Neuronal stem cell (in vitro differentiated cells): ENCODE data around the gene NR5A1.

Experiments used
- DNase-seq: peaks from one replicate; pipeline ENCODE4 v3.0.0-alpha.2; 2013; ENCODE audit warnings: low spot score
- H2AFZ ChIP-seq: one replicate; pipeline ENCODE4 v1.6.1; 2013; ENCODE audit warnings: mild to moderate bottlenecking, low read length, inconsistent platforms
- H2AK5ac ChIP-seq: 2 replicates; pipeline ENCODE4 v1.6.1; 2013; ENCODE audit warnings: low read depth, mild to moderate bottlenecking, inconsistent platforms, low read length, moderate library complexity, mixed read lengths
- H2BK120ac ChIP-seq: 2 replicates; pipeline ENCODE4 v1.6.1; 2013; ENCODE audit warnings: low read depth, mild to moderate bottlenecking, inconsistent platforms, low read length, moderate library complexity, mixed read lengths
- H2BK12ac ChIP-seq: one replicate; pipeline ENCODE4 v1.6.1; 2013; ENCODE audit warnings: low read length, inconsistent platforms
- H2BK15ac ChIP-seq: 2 replicates; pipeline ENCODE4 v1.6.1; 2013; ENCODE audit warnings: mild to moderate bottlenecking, low read length, inconsistent platforms, mixed read lengths
- H2BK5ac ChIP-seq: one replicate; pipeline ENCODE4 v1.6.1; 2013; ENCODE audit warnings: inconsistent platforms, mild to moderate bottlenecking, low read length, moderate library complexity
- H3K14ac ChIP-seq: one replicate; pipeline ENCODE4 v1.6.1; 2013; ENCODE audit warnings: low read length, inconsistent platforms
- H3K18ac ChIP-seq: 2 replicates; pipeline ENCODE4 v1.6.1; 2013; ENCODE audit warnings: low read length, inconsistent platforms
- H3K23ac ChIP-seq: 2 replicates; pipeline ENCODE4 v1.6.1; 2013; ENCODE audit warnings: low read depth, mild to moderate bottlenecking, mixed read lengths, low read length, inconsistent platforms; ENCODE audit not compliant: poor library complexity
- H3K27ac ChIP-seq: replicated peaks from 3 replicates; pipeline ENCODE4 v1.5.1; 2013; ENCODE audit warnings: low read length, inconsistent platforms
- H3K27me3 ChIP-seq, 3 experiments: 2 replicates each; pipeline ENCODE4 v1.6.1; 2013; ENCODE audit warnings: low read length in 3 of 3, mild to moderate bottlenecking in 2 of 3, inconsistent platforms in 1 of 3, low read depth in 1 of 3, mixed read lengths in 1 of 3, moderate library complexity in 1 of 3; ENCODE audit not compliant: control insufficient read depth in 3 of 3, insufficient read depth in 3 of 3
- H3K36me3 ChIP-seq, 2 donors: replicated peaks in 1 of 2; 2 replicates each; pipeline ENCODE4 v1.6.1; 2013; ENCODE audit warnings: low read length in 2 of 2; ENCODE audit not compliant: control insufficient read depth in 2 of 2, insufficient read depth in 2 of 2
- H3K4ac ChIP-seq: 2 replicates; pipeline ENCODE4 v1.6.1; 2013; ENCODE audit warnings: inconsistent platforms, mild to moderate bottlenecking, low read length, moderate library complexity
- H3K4me1 ChIP-seq, 2 donors: 1 replicate in 1 of 2; 2 replicates in 1 of 2; pipeline ENCODE4 v1.6.1; 2013; ENCODE audit warnings: low read length in 2 of 2, low read depth in 1 of 2; ENCODE audit not compliant: control insufficient read depth in 2 of 2, insufficient read depth in 1 of 2
- H3K4me2 ChIP-seq: one replicate; pipeline ENCODE4 v1.6.1; 2013; ENCODE audit warnings: mild to moderate bottlenecking, low read length, inconsistent platforms; ENCODE audit not compliant: insufficient read depth, poor library complexity, severe bottlenecking
- H3K4me3 ChIP-seq, 2 donors: 2 replicates each; pipeline ENCODE4 v1.5.1; 2013; ENCODE audit warnings: low read length in 2 of 2, mild to moderate bottlenecking in 2 of 2, inconsistent platforms in 1 of 2, moderate library complexity in 1 of 2
- H3K79me1 ChIP-seq: one replicate; pipeline ENCODE4 v1.6.1; 2013; ENCODE audit warnings: low read depth, mild to moderate bottlenecking, inconsistent platforms, low read length, moderate library complexity
- H3K9ac ChIP-seq: one replicate; pipeline ENCODE4 v1.6.1; 2013; ENCODE audit warnings: mild to moderate bottlenecking, low read depth, low read length, inconsistent platforms; ENCODE audit not compliant: poor library complexity
- H3K9me3 ChIP-seq, 2 donors: replicated peaks in 1 of 2; 2 replicates each; pipeline versions ENCODE3 to v1.6.1; 2013; ENCODE audit warnings: low read length in 2 of 2, mild to moderate bottlenecking in 2 of 2, inconsistent platforms in 1 of 2, low read depth in 1 of 2, mixed read lengths in 1 of 2, moderate library complexity in 1 of 2; ENCODE audit not compliant: control insufficient read depth in 2 of 2, insufficient read depth in 1 of 2
- H4K8ac ChIP-seq: one replicate; pipeline ENCODE4 v1.6.1; 2013; ENCODE audit warnings: low read depth, mild to moderate bottlenecking, inconsistent platforms, low read length, moderate library complexity
- H4K91ac ChIP-seq: one replicate; pipeline ENCODE4 v1.6.1; 2013; ENCODE audit warnings: low read length, low read depth, mild to moderate bottlenecking, inconsistent platforms; ENCODE audit not compliant: poor library complexity
- WGBS, 2 donors: extraction: QIAGEN DNeasy Blood & Tissue Kit; methylation state at CpG; one replicate each; pipeline ENCODE4 v1.1.7; 2013; ENCODE audit warnings: missing lambda C conversion rate in 2 of 2, mixed read lengths in 1 of 2; ENCODE audit not compliant: insufficient read length in 2 of 2, insufficient replicate concordance in 1 of 2; ENCODE audit errors: extremely low coverage in 2 of 2; 5-methylcytosine and 5-hydroxymethylcytosine counted together

The NR5A1 gene

GRCh38 chr9:124454791-124455443 lies 52.3 kb downstream of the NR5A1 start:
- H2BK15ac ChIP-seq = peak overlapping the region; percentile 24
- H3K4me2 ChIP-seq = no peak overlapping the region
- no peaks in the 10 kb centered on the region for H3K36me3 ChIP-seq
- no peak overlapping the region for H3K4me3 ChIP-seq
- H4K8ac ChIP-seq = no peak overlapping the region
- WGBS, 2 donors = no CpG with 5 or more reads among the region's 14 CpGs
- H3K18ac ChIP-seq = no peak overlapping the region
- peak overlapping the region; percentile 72 for H2AK5ac ChIP-seq
- H2BK5ac ChIP-seq = no peak overlapping the region
- H3K9ac ChIP-seq = no peak overlapping the region
- H3K27ac ChIP-seq = no peak overlapping the region
- H2BK12ac ChIP-seq = no peak overlapping the region
- peak overlapping the region; percentile 32 for H4K91ac ChIP-seq
- peaks cover 0 to 4% of the 10 kb centered on the region in 2 donors for H3K9me3 ChIP-seq
- no peaks in the 10 kb centered on the region for H3K79me1 ChIP-seq
- DNase-seq = no peak
- peaks cover 4 to 58% (median 34%) of the 10 kb centered on the region in 3 experiments for H3K27me3 ChIP-seq
- no peak overlapping the region for H2AFZ ChIP-seq
- H3K4me1 ChIP-seq = peaks cover 10 to 11% of the 10 kb centered on the region in 2 donors
- H3K23ac ChIP-seq = no peak overlapping the region
- no peak overlapping the region for H3K4ac ChIP-seq
- H2BK120ac ChIP-seq = no peak overlapping the region
- no peak overlapping the region for H3K14ac ChIP-seq

GRCh38 chr9:124454296-124454695 lies 52.9 kb downstream of the NR5A1 start:
- H2AFZ ChIP-seq = no peak overlapping the region
- no peak overlapping the region for H2BK120ac ChIP-seq
- H3K14ac ChIP-seq = no peak overlapping the region
- peaks cover 4 to 65% (median 34%) of the 10 kb centered on the region in 3 experiments for H3K27me3 ChIP-seq
- no peak overlapping the region for H3K9ac ChIP-seq
- H3K9me3 ChIP-seq = peaks cover 0 to 4% of the 10 kb centered on the region in 2 donors
- H3K4me2 ChIP-seq = no peak overlapping the region
- H3K27ac ChIP-seq = no peak overlapping the region
- no peak overlapping the region for H3K23ac ChIP-seq
- no peak overlapping the region for H2BK12ac ChIP-seq
- H2BK5ac ChIP-seq = no peak overlapping the region
- no peak overlapping the region for H3K4me3 ChIP-seq
- no peaks in the 10 kb centered on the region for H3K36me3 ChIP-seq
- H4K8ac ChIP-seq = no peak overlapping the region
- H3K79me1 ChIP-seq = no peaks in the 10 kb centered on the region
- WGBS, 2 donors = no CpG with 5 or more reads among the region's 9 CpGs
- no peak for DNase-seq
- no peak overlapping the region for H3K18ac ChIP-seq
- peaks cover 10 to 11% of the 10 kb centered on the region in 2 donors for H3K4me1 ChIP-seq
- no peak overlapping the region for H3K4ac ChIP-seq
- H2BK15ac ChIP-seq = no peak overlapping the region
- H2AK5ac ChIP-seq = peak overlapping the region; percentile 72
- no peak overlapping the region for H4K91ac ChIP-seq

- peaks cover 10 to 11% of the 10 kb centered on the region in 2 donors for H3K4me1 ChIP-seq
Measured at GRCh38 chr9:124453586-124454191, 53.5 kb downstream of the NR5A1 start.

GRCh38 chr9:124452841-124453585 lies 54.2 kb downstream of the NR5A1 start:
- peak overlapping the region; percentile 2 for H2BK12ac ChIP-seq
- peak overlapping the region in 1 of 2 donors; percentile 74 for H3K4me3 ChIP-seq
- H2BK5ac ChIP-seq = no peak overlapping the region
- no peak overlapping the region for H2BK15ac ChIP-seq
- H3K79me1 ChIP-seq = peaks cover 1% of the 10 kb centered on the region
- peaks cover 10 to 11% of the 10 kb centered on the region in 2 donors for H3K4me1 ChIP-seq
- no peak overlapping the region for H3K27ac ChIP-seq
- no peak for DNase-seq
- peak overlapping the region; percentile 5 for H3K18ac ChIP-seq
- H2AK5ac ChIP-seq = peak overlapping the region; percentile 74
- H3K4me2 ChIP-seq = peak overlapping the region; percentile 63
- H3K23ac ChIP-seq = peak overlapping the region; percentile 71
- no peak overlapping the region for H3K4ac ChIP-seq
- H2AFZ ChIP-seq = peak overlapping the region; percentile 29
- H3K36me3 ChIP-seq = no peaks in the 10 kb centered on the region
- H3K9me3 ChIP-seq = peaks cover 0 to 4% of the 10 kb centered on the region in 2 donors
- no peak overlapping the region for H4K8ac ChIP-seq
- no peak overlapping the region for H4K91ac ChIP-seq
- peaks cover 4 to 75% (median 34%) of the 10 kb centered on the region in 3 experiments for H3K27me3 ChIP-seq
- H3K14ac ChIP-seq = peak overlapping the region; percentile 26
- no CpG with 5 or more reads among the region's 85 CpGs for WGBS, 2 donors
- peak overlapping the region; percentile 78 for H3K9ac ChIP-seq
- H2BK120ac ChIP-seq = no peak overlapping the region

More at GRCh38 chr9:124453586-124454191, 53.5 kb downstream of the NR5A1 start:
- H4K8ac ChIP-seq = no peak overlapping the region
- no peak overlapping the region for H3K4ac ChIP-seq
- H3K27ac ChIP-seq = no peak overlapping the region
- no peak overlapping the region for H2BK120ac ChIP-seq
- H3K9me3 ChIP-seq = peaks cover 0 to 4% of the 10 kb centered on the region in 2 donors
- no peak for DNase-seq
- no peak overlapping the region for H2BK15ac ChIP-seq
- no peak overlapping the region for H2BK12ac ChIP-seq
- H3K27me3 ChIP-seq = peaks cover 4 to 69% (median 34%) of the 10 kb centered on the region in 3 experiments
- peak overlapping the region; percentile 27 for H3K9ac ChIP-seq
- H3K79me1 ChIP-seq = no peaks in the 10 kb centered on the region
- no peak overlapping the region for H4K91ac ChIP-seq
- H3K4me3 ChIP-seq = peak overlapping the region in 1 of 2 donors; percentile 74
- peak overlapping the region; percentile 48 for H2AK5ac ChIP-seq
- WGBS, 2 donors = no CpG with 5 or more reads among the region's 35 CpGs
- peak overlapping the region; percentile 69 for H3K23ac ChIP-seq
- no peaks in the 10 kb centered on the region for H3K36me3 ChIP-seq
- H3K4me2 ChIP-seq = peak overlapping the region; percentile 63
- peak overlapping the region; percentile 67 for H3K18ac ChIP-seq
- H2AFZ ChIP-seq = peak overlapping the region; percentile 29
- H2BK5ac ChIP-seq = no peak overlapping the region
- H3K14ac ChIP-seq = no peak overlapping the region
